Ishikawa (cell line): ENCODE measurements around the gene EDIL3.

Experiments
- EP300 ChIP-seq: IDR thresholded peaks from 2 replicates; pipeline ENCODE4 v1.6.1; 2012; ENCODE audit warnings: borderline replicate concordance
- FOXM1 ChIP-seq: IDR thresholded peaks from 2 replicates; pipeline ENCODE4 v1.6.1; 2012; ENCODE audit warnings: low read depth, borderline replicate concordance
- RAD21 ChIP-seq: IDR thresholded peaks from 2 replicates; pipeline ENCODE4 v1.6.1; 2012; ENCODE audit warnings: low read depth
- TEAD4 ChIP-seq: IDR thresholded peaks from 2 replicates; pipeline ENCODE4 v1.6.1; 2012
- USF1 ChIP-seq: IDR thresholded peaks from 2 replicates; pipeline ENCODE4 v1.6.1; 2012
- YY1 ChIP-seq: IDR thresholded peaks from 2 replicates; pipeline ENCODE4 v1.6.1; 2012; ENCODE audit warnings: low read depth
- TF ChIP-seq, protein P1 (sequence below): IDR thresholded peaks from 2 replicates; pipeline ENCODE4 v1.6.1; 2012
- TF ChIP-seq, protein P2 (sequence below): IDR thresholded peaks from 2 replicates; pipeline ENCODE4 v1.6.1; 2012; ENCODE audit warnings: low read depth, mild to moderate bottlenecking

DNA sequence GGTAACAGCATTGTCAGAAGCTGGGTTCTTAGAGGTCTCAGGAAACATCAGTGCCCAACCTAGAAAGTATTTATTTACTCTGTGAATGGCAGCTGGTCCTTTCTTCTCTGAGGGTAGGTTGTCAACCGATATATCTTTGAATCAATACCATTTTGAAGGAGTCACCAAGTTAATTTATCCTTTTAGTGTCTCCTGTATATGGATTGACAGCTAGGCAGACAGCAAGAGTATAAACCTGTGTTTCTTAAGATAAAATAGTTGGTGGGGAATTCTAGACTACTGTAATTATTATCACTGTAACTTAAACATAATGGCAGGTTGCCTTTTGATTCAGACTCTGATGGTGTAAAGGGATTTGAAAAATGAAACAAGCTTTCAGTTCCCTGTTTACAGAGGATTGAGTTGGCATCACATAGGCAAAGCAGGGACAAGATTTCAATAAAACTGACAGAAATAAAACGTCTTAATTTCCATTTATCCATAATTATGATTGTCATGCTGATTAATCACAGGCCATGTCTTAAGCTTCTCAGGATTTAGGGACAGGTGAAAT is 473.2 kb downstream of the EDIL3 start:
- TF ChIP-seq, protein P1, sequence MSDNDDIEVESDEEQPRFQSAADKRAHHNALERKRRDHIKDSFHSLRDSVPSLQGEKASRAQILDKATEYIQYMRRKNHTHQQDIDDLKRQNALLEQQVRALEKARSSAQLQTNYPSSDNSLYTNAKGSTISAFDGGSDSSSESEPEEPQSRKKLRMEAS, result no peak
- TF ChIP-seq, protein P2, sequence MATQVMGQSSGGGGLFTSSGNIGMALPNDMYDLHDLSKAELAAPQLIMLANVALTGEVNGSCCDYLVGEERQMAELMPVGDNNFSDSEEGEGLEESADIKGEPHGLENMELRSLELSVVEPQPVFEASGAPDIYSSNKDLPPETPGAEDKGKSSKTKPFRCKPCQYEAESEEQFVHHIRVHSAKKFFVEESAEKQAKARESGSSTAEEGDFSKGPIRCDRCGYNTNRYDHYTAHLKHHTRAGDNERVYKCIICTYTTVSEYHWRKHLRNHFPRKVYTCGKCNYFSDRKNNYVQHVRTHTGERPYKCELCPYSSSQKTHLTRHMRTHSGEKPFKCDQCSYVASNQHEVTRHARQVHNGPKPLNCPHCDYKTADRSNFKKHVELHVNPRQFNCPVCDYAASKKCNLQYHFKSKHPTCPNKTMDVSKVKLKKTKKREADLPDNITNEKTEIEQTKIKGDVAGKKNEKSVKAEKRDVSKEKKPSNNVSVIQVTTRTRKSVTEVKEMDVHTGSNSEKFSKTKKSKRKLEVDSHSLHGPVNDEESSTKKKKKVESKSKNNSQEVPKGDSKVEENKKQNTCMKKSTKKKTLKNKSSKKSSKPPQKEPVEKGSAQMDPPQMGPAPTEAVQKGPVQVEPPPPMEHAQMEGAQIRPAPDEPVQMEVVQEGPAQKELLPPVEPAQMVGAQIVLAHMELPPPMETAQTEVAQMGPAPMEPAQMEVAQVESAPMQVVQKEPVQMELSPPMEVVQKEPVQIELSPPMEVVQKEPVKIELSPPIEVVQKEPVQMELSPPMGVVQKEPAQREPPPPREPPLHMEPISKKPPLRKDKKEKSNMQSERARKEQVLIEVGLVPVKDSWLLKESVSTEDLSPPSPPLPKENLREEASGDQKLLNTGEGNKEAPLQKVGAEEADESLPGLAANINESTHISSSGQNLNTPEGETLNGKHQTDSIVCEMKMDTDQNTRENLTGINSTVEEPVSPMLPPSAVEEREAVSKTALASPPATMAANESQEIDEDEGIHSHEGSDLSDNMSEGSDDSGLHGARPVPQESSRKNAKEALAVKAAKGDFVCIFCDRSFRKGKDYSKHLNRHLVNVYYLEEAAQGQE, result no peak
- TF ChIP-seq YY1 (no peak), RAD21 (no peak), FOXM1 (no peak), USF1 (no peak), TEAD4 (no peak), EP300 (no peak)
